Stomach (tissue), 4 donors: ENCODE measurements around the gene F2R.

Source experiments
- POLR2A ChIP-seq, 4 donors: fragments of 450-650 bp; IDR thresholded peaks; one replicate each; pipeline ENCODE4 v1.6.1; 2016; ENCODE audit warnings: antibody characterized with exemption in 4 of 4, control low read depth in 2 of 4, mild to moderate bottlenecking in 1 of 4, moderate library complexity in 1 of 4
- POLR2AphosphoS5 ChIP-seq, 3 donors: sonication (generic); formaldehyde crosslinking; IDR thresholded peaks; one replicate each; pipeline ENCODE4 v1.6.1; 2016; ENCODE audit warnings: antibody characterized with exemption in 3 of 3
- TF ChIP-seq, protein P1 (sequence below), 7 experiments: fragments of 450-650 bp in 4 of 7; fragments of 200-600 bp in 3 of 7; sonication (generic) in 3 of 7; IDR thresholded peaks; one replicate each; pipeline ENCODE4 v1.5.1; 2016 to 2019; ENCODE audit warnings: antibody characterized with exemption in 7 of 7, control low read depth in 2 of 7, mild to moderate bottlenecking in 1 of 7

DNA sequence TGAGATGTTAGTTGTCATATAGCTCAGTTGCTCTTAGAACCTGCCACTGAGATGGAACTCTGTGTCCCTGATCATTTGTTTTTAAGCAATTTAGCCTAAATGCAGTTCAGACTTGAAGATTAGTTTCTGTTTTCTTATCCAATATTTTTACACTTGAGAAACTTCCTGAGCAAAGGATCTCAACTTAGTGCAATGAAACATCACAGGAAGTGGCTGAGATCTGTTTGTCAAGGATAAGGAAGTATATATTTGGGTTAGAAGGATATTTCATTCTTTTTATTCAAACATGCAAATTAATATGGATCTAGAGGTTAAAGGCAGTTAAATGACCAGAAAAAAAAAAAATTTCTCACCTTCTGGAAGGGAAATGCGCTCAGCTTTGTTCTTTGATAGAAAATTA lies 19.7 kb upstream of the F2R start:
- TF ChIP-seq, protein P1, sequence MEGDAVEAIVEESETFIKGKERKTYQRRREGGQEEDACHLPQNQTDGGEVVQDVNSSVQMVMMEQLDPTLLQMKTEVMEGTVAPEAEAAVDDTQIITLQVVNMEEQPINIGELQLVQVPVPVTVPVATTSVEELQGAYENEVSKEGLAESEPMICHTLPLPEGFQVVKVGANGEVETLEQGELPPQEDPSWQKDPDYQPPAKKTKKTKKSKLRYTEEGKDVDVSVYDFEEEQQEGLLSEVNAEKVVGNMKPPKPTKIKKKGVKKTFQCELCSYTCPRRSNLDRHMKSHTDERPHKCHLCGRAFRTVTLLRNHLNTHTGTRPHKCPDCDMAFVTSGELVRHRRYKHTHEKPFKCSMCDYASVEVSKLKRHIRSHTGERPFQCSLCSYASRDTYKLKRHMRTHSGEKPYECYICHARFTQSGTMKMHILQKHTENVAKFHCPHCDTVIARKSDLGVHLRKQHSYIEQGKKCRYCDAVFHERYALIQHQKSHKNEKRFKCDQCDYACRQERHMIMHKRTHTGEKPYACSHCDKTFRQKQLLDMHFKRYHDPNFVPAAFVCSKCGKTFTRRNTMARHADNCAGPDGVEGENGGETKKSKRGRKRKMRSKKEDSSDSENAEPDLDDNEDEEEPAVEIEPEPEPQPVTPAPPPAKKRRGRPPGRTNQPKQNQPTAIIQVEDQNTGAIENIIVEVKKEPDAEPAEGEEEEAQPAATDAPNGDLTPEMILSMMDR (IDR thresholded peaks at IDR 0.05) = no peak
- TF ChIP-seq POLR2AphosphoS5 (IDR thresholded peaks at IDR 0.05) = no peak
- TF ChIP-seq POLR2A (IDR thresholded peaks at IDR 0.05) = no peak
